Effector memory CD4-positive, alpha-beta T cell (primary cell): ENCODE data around the gene USP19.

Source experiments
- DNase-seq, 3 donors: peaks; one replicate each; pipeline ENCODE4 v3.0.0-alpha.2; 2020
- H3K27ac ChIP-seq: 2 replicates; pipeline ENCODE4 v1.7.0; 2013; ENCODE audit warnings: mild to moderate bottlenecking, low read length, moderate library complexity; ENCODE audit not compliant: insufficient read depth, poor library complexity, severe bottlenecking
- H3K27me3 ChIP-seq: replicated peaks from 2 replicates; pipeline ENCODE4 v1.7.0; 2013; ENCODE audit warnings: mild to moderate bottlenecking, low read length; ENCODE audit not compliant: insufficient read depth, control insufficient read depth, poor library complexity, severe bottlenecking
- H3K36me3 ChIP-seq: 2 replicates; pipeline ENCODE4 v1.7.0; 2013; ENCODE audit warnings: mild to moderate bottlenecking, low read length, moderate library complexity; ENCODE audit not compliant: control insufficient read depth, insufficient read depth
- H3K4me1 ChIP-seq: 2 replicates; pipeline ENCODE4 v1.7.0; 2013; ENCODE audit warnings: low read length, mild to moderate bottlenecking; ENCODE audit not compliant: control insufficient read depth, insufficient read depth, poor library complexity, severe bottlenecking
- H3K4me3 ChIP-seq: 2 replicates; pipeline ENCODE4 v1.7.0; 2013; ENCODE audit warnings: low read length, low read depth, mild to moderate bottlenecking; ENCODE audit not compliant: insufficient read depth, poor library complexity, severe bottlenecking
- H3K9me3 ChIP-seq: 2 replicates; pipeline ENCODE4 v1.7.0; 2013; ENCODE audit warnings: mild to moderate bottlenecking, low read length, moderate library complexity; ENCODE audit not compliant: control insufficient read depth

USP19 gene

GRCh38 chr3:49122451-49122850 lies 1.8 kb upstream of the USP19 start:
- DNase-seq = no peak
- H3K36me3 ChIP-seq = peaks cover 14% of the 10 kb centered on the region
- H3K9me3 ChIP-seq = no peaks in the 10 kb centered on the region
- no peak overlapping the region for H3K27ac ChIP-seq
- H3K4me3 ChIP-seq = no peak overlapping the region
- peaks cover 23% of the 10 kb centered on the region for H3K4me1 ChIP-seq
- no peaks in the 10 kb centered on the region for H3K27me3 ChIP-seq

DNA sequence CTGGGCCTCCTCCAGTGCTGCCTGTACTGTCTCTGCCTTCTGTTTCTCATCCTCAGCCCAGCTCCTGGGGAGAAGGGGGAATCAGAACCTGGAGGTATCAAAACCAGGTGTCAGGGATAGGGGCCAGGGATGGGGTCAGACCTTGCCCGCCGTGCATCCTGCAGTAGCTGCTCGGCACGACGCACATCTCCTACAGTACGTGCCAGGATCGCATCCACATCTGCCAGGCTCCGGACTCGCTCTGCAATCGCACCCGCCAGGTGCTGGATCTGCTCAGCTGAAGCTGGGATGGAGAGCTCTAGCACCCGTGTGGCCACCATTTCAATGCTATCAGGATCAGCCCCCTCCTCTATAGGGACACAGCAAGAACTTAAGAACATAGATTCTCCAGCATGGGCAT lies 1.4 kb upstream of the USP19 start:
- H3K27ac ChIP-seq = peak overlapping the region; percentile 90
- DNase-seq = no peak
- H3K4me1 ChIP-seq = peaks cover 23% of the 10 kb centered on the region
- H3K4me3 ChIP-seq = no peak overlapping the region
- no peaks in the 10 kb centered on the region for H3K27me3 ChIP-seq
- peaks cover 18% of the 10 kb centered on the region for H3K36me3 ChIP-seq
- H3K9me3 ChIP-seq = no peaks in the 10 kb centered on the region

- Histone ChIP-seq H3K27me3 (no peaks in the 10 kb centered on the region), H3K4me3 (peak overlapping the region; percentile 81), H3K36me3 (peaks cover 25% of the 10 kb centered on the region), H3K4me1 (peaks cover 23% of the 10 kb centered on the region), H3K9me3 (no peaks in the 10 kb centered on the region), H3K27ac (peak overlapping the region; percentile 90)
- no peak for DNase-seq
Observed at GRCh38 chr3:49121132-49121736, 611 bp upstream of the USP19 start.

DNA sequence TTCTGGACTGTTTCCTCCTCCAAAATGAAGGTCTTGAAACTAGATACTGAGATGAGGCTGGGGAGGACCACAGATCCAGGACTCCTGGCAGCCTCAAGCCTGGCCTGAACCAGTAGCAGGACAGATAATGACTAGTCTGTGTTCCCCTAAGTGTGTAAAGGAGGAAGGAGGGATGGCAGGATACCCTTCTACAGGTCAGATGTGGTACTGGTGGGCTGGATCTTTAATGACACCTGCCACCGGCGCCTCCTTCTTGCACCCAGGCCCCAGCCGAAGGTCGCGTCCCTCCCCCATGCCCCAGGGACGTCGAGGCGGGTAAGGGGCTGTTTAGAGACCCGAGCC lies 556 bp downstream of the USP19 start:
- peak overlapping the region; percentile 90 for H3K27ac ChIP-seq
- H3K4me1 ChIP-seq = peaks cover 23% of the 10 kb centered on the region
- H3K36me3 ChIP-seq = peaks cover 36% of the 10 kb centered on the region

GRCh38 chr3:49119439-49119838 lies 1.2 kb downstream of the USP19 start:
- Histone ChIP-seq H3K9me3 (no peaks in the 10 kb centered on the region), H3K27ac (peak overlapping the region; percentile 90), H3K4me3 (peak overlapping the region; percentile 81), H3K36me3 (peaks cover 42% of the 10 kb centered on the region), H3K27me3 (no peaks in the 10 kb centered on the region), H3K4me1 (peaks cover 23% of the 10 kb centered on the region)
- DNase-seq = no peak

More for the DNA sequence above, 556 bp downstream of the USP19 start:
- Histone ChIP-seq H3K9me3 (no peaks in the 10 kb centered on the region), H3K4me3 (peak overlapping the region; percentile 81), H3K27me3 (no peaks in the 10 kb centered on the region)
- no peak for DNase-seq

- Histone ChIP-seq H3K4me1 (peaks cover 23% of the 10 kb centered on the region), H3K27ac (no peak overlapping the region), H3K27me3 (no peaks in the 10 kb centered on the region), H3K4me3 (no peak overlapping the region), H3K36me3 (peaks cover 47% of the 10 kb centered on the region), H3K9me3 (no peaks in the 10 kb centered on the region)
- DNase-seq = no peak
Observed at GRCh38 chr3:49119036-49119435, 1.6 kb downstream of the USP19 start.

GRCh38 chr3:49112262-49112661 lies 8.4 kb downstream of the USP19 start:
- no peak for DNase-seq
- no peaks in the 10 kb centered on the region for H3K9me3 ChIP-seq
- H3K4me3 ChIP-seq = no peak overlapping the region

GRCh38 chr3:49111347-49111746 lies 9.3 kb downstream of the USP19 start:
- H3K27ac ChIP-seq = no peak overlapping the region
- H3K9me3 ChIP-seq = no peaks in the 10 kb centered on the region
- H3K4me1 ChIP-seq = no peaks in the 10 kb centered on the region
- H3K36me3 ChIP-seq = peaks cover 79% of the 10 kb centered on the region
- no peaks in the 10 kb centered on the region for H3K27me3 ChIP-seq
- no peak overlapping the region for H3K4me3 ChIP-seq
- DNase-seq = no peak

More at GRCh38 chr3:49112262-49112661, 8.4 kb downstream of the USP19 start:
- Histone ChIP-seq H3K27ac (no peak overlapping the region), H3K36me3 (peaks cover 87% of the 10 kb centered on the region), H3K4me1 (no peaks in the 10 kb centered on the region), H3K27me3 (no peaks in the 10 kb centered on the region)

DNA sequence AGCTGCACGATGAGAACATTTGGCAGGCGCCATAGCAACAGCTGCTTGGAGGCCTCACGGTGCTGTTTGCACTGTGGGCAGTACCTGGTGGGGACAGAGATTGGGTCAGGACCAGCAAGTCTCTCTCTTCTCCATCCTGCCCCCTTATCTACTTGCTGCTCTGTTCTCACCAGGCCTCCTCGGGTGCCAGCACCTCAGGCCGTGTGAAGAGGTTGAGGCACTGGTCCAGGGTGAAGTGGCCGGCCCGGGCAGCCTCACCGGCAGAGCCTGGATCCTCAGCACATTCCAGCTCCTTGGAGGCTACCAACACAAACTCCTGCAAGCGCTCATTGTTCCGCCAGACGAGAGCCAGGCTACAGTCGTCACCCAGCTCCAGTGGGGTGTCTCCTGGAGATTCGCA lies 9.8 kb downstream of the USP19 start:
- Histone ChIP-seq H3K9me3 (no peaks in the 10 kb centered on the region), H3K27ac (no peak overlapping the region), H3K4me1 (no peaks in the 10 kb centered on the region), H3K36me3 (peaks cover 74% of the 10 kb centered on the region), H3K27me3 (no peaks in the 10 kb centered on the region), H3K4me3 (no peak overlapping the region)
- no peak for DNase-seq

- no peak overlapping the region for H3K27ac ChIP-seq
- H3K9me3 ChIP-seq = no peaks in the 10 kb centered on the region
- H3K4me3 ChIP-seq = no peak overlapping the region
- H3K36me3 ChIP-seq = peaks cover 51% of the 10 kb centered on the region
- DNase-seq = no peak
- H3K27me3 ChIP-seq = no peaks in the 10 kb centered on the region
- peaks cover 9% of the 10 kb centered on the region for H3K4me1 ChIP-seq
Observed at GRCh38 chr3:49108346-49108745, 12.3 kb downstream of the USP19 start.
